NCI-H1436 (cell line): Measurements from ENCODE around the gene CDK6.

ENCODE experiments used
- DNase-seq: peaks from one replicate; lab custom pipeline; 2025; lab: John Stamatoyannopoulos, UW

The CDK6 gene

DNA sequence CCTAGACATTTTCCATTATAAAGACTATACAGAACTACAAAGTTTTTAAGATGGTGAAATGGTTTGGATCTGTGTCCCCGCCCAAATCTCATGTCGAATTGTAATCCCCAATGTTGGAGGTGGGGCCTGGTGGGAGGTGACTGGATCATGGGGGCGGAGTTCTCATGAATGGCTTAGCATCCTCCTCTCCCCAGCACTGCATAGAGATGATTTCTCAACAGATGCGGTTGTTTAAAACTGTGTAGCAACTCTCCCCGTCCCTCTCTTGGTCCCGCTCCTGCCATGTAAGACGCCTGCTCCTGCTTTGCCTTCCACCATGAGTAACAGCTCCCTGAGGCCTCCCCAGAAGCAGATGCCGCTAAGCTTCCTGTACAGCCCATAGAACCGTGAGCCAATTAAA lies 247.8 kb downstream of the CDK6 start:
- no peak for DNase-seq

DNA sequence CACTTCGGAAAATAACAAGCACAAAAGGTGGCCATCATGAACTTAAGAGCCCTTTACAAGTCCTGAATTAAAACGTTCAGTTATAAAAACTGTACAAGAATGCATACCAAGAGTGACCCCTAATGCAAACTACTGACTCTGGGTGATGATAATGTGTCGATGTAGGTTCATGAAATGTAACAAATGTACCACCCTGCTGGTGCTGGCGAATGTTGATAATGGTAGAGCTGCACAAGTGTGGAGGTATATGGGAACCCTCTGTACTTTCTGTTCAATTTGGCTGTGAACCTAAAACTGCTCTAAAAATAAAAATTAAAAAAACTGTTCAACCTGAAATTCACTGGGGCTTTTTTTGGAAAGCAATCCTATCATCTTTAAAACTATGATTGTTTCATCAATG lies 249.5 kb downstream of the CDK6 start:
- no peak for DNase-seq

DNA sequence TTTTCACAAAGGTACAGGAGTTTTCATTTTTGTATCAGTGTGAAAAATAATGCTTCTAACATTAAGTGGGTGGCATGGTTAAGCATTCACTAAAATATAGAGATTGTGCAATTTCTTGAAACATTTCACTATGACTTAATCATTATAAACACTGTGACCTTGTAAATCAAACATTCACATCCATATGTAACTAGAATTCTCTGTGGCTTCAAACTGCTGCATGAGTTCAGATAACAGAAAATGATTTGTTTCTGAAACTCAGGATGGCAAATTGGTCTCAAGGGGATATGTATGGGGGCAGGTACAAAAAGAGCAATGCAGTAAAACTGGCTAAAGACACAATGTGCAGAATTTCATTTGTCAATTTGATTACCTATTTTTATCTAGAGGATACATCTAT lies 250.0 kb downstream of the CDK6 start:
- DNase-seq = no peak

DNA sequence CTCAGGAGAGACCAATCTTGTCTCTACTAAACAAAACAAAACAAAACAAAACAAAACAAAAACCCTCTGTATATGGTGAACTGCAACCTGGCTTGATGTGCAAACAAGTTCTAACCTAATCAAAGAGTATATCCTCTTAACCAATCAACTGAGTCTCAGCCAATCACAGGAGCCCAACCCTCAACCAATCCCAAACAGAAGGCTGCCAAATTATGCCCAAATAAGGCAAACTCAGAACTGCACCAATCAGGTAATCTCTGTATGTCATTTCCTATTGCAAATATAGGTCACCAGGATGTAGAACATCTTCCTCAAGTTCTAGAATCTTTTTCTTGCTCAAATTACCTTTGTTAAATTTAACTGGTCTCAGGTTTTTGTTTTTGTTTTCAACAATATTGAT lies 251.4 kb downstream of the CDK6 start:
- no peak for DNase-seq

DNA sequence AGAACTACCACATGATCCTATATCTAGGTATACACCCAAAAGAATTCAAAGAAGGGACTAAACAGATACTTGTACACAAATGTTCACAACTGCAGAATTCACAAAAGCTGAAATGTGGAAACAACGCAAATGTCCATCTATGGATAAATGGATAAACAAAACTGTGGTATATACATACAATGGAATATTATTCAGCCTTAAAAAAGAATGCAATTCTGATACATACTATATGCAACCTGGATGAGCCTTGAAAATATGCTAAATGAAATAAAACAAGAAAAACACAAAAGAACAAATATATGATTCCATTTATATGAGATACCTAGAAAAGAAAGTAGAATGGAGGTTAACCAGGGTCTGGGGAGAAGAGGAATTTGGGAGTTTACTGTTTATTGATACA lies 253.4 kb downstream of the CDK6 start:
- no peak for DNase-seq

DNA sequence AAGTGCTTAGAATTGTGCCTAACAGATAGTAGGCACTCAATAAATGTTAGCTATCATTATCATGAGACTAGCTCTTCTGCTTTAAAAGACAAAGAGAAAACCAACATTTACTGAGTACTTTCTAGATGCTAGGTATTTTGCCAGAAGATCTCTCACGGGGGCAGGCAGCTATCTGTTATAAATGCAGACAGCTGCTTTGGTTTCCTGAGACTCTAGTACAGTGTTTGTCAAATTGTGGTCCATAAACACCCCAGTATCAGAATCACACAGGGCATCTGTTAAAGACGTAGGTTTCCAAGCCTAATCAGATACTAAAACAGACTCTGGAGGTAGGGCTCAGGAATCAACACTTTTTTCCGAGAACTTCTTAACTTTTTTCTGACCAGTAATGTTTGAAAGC lies 260.1 kb downstream of the CDK6 start:
- DNase-seq = no peak

DNA sequence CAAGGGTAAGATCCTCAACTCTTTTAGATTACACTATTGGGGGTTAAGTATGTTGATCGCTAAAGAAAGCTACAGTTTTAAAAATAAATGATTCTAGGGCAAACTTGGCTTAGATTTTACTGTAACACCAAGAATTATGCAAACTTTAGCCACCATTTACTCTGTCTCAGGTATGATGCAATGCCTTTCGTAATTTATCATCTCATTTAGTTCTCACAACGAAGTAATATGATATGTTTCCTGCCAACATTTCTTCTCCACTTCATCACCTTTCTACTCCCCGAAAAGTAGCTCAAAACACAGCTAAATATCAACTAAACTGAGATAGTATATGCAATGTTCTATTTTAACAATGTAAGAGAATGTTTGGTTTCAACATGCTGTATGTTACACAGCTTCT lies 267.2 kb downstream of the CDK6 start:
- DNase-seq = no peak

DNA sequence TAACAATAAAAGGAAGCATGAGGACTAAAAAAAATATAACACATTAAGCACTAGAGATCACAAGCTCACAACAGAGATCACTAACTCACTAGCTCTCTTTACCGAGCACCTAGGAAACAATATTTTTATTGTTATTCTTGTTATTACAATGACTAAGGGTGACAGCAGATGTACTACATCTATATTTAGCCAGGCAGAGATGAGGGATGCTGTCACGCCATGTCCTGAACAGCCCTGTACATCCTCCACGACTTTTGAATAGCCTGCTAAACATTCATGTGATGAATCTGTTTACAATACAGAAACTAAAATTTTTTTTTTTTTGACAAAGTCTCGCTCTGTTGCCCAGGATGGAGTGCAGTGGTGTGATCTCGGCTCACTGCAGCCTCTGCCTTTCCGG lies 268.9 kb downstream of the CDK6 start:
- DNase-seq = no peak

DNA sequence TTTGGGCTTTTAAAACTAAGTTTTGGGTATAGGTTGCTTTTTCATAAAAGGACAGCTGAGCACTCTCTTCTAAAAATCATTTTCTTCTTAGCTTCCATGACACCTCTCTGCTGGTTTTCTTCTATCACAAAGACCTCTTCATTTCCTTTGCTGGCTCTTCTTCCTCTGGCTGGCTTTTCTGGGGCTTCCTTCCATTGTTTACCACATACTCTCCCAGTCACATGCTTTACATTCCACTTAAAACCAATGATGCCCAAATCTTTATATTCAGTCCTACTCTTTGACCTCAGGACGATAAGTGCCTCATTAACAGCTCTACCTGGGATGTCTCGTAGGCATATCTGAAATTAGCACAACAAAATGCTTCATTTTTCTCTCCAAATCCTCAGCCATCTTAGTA lies 273.0 kb downstream of the CDK6 start:
- DNase-seq = no peak

DNA sequence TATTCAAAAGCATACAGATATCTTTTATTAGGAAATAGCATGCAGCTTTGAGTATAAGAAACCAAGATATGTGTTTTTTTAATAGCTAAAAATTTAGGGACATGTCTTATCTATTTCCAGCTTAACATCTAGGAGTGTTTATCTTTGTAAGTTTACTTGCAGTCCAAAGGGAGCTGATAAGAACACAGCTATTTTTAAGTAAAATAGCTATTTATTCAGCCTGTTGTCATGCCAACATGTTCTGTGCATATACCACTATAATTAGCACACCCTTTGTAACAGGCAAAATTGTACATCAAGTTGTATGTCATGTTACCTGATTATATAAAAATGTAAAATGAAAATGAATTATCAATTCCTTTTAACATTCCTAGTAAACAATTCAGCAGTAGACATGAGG lies 275.8 kb downstream of the CDK6 start:
- DNase-seq = no peak

DNA sequence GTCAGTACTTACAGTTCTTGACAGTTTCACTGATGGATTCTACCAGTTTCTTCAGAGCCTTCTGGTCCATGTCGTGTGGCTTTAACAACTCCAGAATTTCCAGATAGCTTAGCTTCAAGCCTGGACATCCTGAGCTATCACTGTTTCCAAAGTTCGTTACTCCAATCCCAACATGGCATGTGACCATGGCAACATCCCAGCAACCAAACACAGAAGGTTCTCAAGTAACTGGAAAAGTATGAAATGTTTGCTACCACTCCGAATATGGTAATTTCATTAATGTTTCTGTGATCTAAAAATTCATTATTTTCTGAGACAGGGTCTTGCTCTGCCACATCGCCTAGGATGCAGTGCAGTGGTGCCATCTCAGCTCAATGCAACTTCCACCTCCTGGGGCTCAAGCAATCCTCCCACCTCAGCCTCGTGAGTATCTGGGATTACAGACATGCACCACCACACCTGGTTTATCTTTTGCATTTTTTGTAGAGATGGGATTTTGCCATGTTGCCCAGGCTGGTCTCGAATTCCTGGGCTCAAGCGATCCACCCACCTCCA lies 278.5 kb downstream of the CDK6 start:
- no peak for DNase-seq

DNA sequence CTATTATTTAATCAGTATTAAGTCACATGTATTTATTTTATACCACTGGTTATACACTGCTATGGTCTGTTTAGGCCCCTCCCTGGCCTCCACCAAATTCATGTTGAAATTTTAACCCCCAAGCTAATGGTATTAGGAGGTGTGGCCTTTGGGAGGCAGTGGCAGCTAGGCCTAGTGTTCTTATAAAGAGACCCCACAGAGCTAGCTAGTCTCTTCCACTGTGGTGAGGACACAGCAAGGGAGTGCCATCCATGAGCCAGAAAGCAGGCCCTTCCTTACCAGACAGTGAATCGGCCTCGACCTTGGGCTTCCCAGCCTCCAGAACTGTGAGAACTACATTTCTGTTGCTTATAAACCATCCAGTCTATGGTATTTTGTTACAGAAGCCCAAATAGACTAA lies 279.1 kb downstream of the CDK6 start:
- DNase-seq = no peak
